ENCODE results near the gene PCSK6.
"Not testable (repeated sequence)": the region's sequence is repeated elsewhere in the genome, so short reads cannot be mapped to it uniquely, and the experiment has no call there.

PCSK6 gene

DNA sequence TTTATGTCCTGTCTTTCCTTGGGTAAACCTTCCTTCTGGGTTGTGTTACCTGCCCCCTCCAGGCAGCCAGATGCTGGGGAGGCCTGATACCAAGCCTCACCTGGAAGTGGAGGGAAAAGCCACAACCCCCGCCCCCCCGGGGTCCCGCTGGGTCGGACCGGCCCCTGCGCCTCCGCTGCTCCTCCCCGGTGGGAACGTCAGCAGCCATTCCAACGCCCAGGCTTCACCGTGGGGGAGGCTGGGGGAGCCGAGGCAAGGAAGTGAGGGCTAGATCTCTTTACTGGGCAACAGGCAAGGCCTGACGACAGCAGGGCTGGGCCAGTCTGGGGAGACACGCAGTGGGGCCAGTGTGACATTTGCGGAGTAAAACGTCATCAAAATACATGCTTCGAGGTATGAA is 141.5 kb downstream of the PCSK6 start:
- no peak overlapping the region for H3K9ac ChIP-seq (ENCODE audit: low read depth, low read length)
- no peak overlapping the region for H3K27ac ChIP-seq (ENCODE audit: low read length)
- no peaks in the 10 kb centered on the region for H3K36me3 ChIP-seq (ENCODE audit: insufficient read depth, low read depth, low read length)
- no peaks in the 10 kb centered on the region for H3K4me1 ChIP-seq (ENCODE audit: insufficient read depth, low read length)
- H3K27me3 ChIP-seq (ENCODE audit: insufficient read depth, low read length): no peaks in the 10 kb centered on the region
- H3K4me3 ChIP-seq (ENCODE audit: low read length): no peak overlapping the region
- H3K9me3 ChIP-seq (ENCODE audit: insufficient read depth, low read depth, low read length): no peaks in the 10 kb centered on the region

DNA sequence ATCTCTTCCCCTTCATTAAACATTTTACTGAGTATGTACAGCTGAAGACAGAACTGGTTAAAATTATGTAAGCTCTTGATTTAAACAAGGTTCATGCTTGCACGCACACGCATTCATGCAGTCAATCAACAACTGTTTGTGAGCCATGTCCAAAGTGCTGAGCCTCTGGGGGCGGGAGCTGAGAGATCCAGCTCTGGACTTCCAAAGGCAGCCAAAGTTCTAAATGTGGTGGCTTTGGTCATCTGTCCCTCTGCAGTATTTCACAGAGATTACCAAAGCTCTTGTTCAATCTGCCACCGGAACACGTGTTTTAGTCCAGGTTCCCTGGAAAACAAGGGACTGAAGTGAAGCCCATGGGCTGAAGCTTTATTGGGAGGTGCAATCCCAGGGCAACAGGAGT is 142.1 kb downstream of the PCSK6 start:
- H3K27me3 ChIP-seq (ENCODE audit: insufficient read depth, low read length): no peaks in the 10 kb centered on the region
- H3K4me3 ChIP-seq (ENCODE audit: low read length): no peak overlapping the region
- no peak overlapping the region for H3K27ac ChIP-seq (ENCODE audit: low read length)
- no peaks in the 10 kb centered on the region for H3K9me3 ChIP-seq (ENCODE audit: insufficient read depth, low read depth, low read length)
- no peaks in the 10 kb centered on the region for H3K4me1 ChIP-seq (ENCODE audit: insufficient read depth, low read length)
- no peaks in the 10 kb centered on the region for H3K36me3 ChIP-seq (ENCODE audit: insufficient read depth, low read depth, low read length)
- H3K9ac ChIP-seq (ENCODE audit: low read depth, low read length): no peak overlapping the region

DNA sequence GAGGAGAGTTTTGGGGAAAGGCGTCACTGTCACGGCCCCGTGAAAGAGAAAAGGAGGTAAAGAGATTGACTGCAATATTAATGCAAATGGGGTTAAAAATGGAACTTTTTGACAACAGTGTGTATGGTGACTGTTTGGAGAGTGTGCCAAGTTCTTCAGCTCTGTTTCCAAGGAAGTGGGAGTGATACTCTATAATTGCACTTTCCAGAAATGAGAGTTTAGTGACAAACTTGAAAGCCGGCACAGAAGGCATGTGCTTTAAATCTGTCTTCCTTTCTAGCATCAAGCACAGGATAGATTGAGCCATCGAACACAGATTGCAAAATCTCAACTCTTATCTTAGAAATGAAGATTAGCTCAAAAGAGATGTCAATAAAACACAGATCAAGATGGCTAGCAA is 142.6 kb downstream of the PCSK6 start:
- Histone ChIP-seq H3K9me3 (ENCODE audit: insufficient read depth, low read depth, low read length) (no peaks in the 10 kb centered on the region), H3K9ac (ENCODE audit: low read depth, low read length) (no peak overlapping the region), H3K27me3 (ENCODE audit: insufficient read depth, low read length) (no peaks in the 10 kb centered on the region), H3K4me1 (ENCODE audit: insufficient read depth, low read length) (no peaks in the 10 kb centered on the region), H3K4me3 (ENCODE audit: low read length) (no peak overlapping the region), H3K36me3 (ENCODE audit: insufficient read depth, low read depth, low read length) (no peaks in the 10 kb centered on the region), H3K27ac (ENCODE audit: low read length) (no peak overlapping the region)

DNA sequence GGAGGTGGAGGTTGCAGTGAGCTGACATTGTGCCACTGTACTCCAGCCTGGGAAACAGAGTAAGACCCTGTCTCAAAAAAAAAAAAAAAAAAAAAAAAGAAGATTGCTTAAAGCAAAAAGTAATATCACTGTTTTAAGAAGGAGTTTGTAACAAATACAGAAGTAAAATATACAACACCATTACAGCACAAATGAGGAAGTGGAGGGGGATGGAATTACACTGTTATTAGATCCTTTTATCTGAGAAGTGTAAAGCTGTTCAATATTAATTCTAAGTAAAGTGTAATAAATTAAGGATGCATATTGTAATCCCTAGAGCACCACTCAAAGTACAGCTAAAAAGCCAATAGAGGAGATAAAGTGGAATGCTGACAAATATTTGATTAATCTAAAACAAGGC is 147.5 kb downstream of the PCSK6 start:
- H3K9ac ChIP-seq (ENCODE audit: low read depth, low read length): no peak overlapping the region
- H3K4me3 ChIP-seq (ENCODE audit: low read length): no peak overlapping the region

DNA sequence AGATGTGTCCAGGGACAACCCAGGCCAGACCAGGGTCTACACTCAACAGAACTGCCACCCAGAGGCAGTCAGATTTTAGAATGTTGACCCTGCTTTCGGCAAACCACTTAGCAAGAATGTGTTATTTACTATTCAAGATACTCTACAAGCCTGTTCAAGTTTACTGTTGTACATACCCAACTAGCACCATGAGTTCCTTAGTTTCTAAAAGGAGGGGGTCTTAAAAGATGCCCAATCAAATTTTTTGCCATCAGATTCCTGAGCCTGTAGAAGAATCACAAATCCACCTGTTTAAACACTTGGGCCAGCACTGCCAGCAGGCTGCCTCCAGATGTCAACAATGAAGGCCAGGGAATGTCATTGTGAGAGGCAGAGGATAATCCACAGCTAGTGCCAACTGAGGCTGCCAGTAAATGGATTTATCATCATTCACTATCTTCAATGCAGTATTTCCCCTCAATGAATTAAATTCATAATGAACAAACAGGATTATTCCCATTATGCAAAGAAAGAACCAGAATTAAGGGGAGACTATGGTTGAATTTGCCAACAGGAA is 150.9 kb downstream of the PCSK6 start:
- Histone ChIP-seq H3K4me1 (ENCODE audit: insufficient read depth, low read length) (no peaks in the 10 kb centered on the region), H3K27ac (ENCODE audit: low read length) (no peak overlapping the region), H3K9ac (ENCODE audit: low read depth, low read length) (no peak overlapping the region), H3K27me3 (ENCODE audit: insufficient read depth, low read length) (0 out of 2 replicates have a peak, but pooled peaks cover 6% of the 10 kb centered on the region), H3K9me3 (ENCODE audit: insufficient read depth, low read depth, low read length) (peaks cover 9% of the 10 kb centered on the region; the same call in 1 of the 2 replicates), H3K36me3 (ENCODE audit: insufficient read depth, low read depth, low read length) (no peaks in the 10 kb centered on the region), H3K4me3 (ENCODE audit: low read length) (no peak overlapping the region)

More for the DNA sequence above, 147.5 kb downstream of the PCSK6 start:
- H3K27ac ChIP-seq (ENCODE audit: low read length): no peak overlapping the region
- no peaks in the 10 kb centered on the region for H3K27me3 ChIP-seq (ENCODE audit: insufficient read depth, low read length)
- no peaks in the 10 kb centered on the region for H3K9me3 ChIP-seq (ENCODE audit: insufficient read depth, low read depth, low read length)
- H3K36me3 ChIP-seq (ENCODE audit: insufficient read depth, low read depth, low read length): no peaks in the 10 kb centered on the region
- no peaks in the 10 kb centered on the region for H3K4me1 ChIP-seq (ENCODE audit: insufficient read depth, low read length)

DNA sequence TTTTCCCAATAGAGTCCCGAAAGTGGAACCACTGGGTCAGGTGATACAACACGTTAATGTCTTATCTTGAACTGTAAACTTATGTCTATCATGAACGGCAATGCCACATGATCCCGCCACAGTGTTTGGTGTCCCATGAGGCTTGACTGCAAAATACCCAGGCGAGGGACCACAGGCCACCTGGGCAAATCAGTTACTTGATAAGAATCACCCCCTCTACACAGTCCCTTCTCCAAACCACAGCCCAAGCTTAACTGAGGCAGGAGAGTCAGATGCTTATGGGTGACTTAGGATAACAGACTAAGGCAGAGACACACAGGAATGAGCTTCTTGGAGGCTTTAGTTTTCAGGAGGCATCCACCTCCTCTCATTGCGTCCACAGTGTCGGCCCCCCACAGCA is 151.5 kb downstream of the PCSK6 start:
- H3K9me3 ChIP-seq (ENCODE audit: insufficient read depth, low read depth, low read length): peaks cover 9% of the 10 kb centered on the region; the same call in 1 of the 2 replicates
- no peak overlapping the region for H3K27ac ChIP-seq (ENCODE audit: low read length)
- H3K4me1 ChIP-seq (ENCODE audit: insufficient read depth, low read length): no peaks in the 10 kb centered on the region
- no peak overlapping the region for H3K9ac ChIP-seq (ENCODE audit: low read depth, low read length)
- no peaks in the 10 kb centered on the region for H3K36me3 ChIP-seq (ENCODE audit: insufficient read depth, low read depth, low read length)
- H3K4me3 ChIP-seq (ENCODE audit: low read length): no peak overlapping the region
- 0 out of 2 replicates have a peak, but pooled peaks cover 6% of the 10 kb centered on the region for H3K27me3 ChIP-seq (ENCODE audit: insufficient read depth, low read length)

DNA sequence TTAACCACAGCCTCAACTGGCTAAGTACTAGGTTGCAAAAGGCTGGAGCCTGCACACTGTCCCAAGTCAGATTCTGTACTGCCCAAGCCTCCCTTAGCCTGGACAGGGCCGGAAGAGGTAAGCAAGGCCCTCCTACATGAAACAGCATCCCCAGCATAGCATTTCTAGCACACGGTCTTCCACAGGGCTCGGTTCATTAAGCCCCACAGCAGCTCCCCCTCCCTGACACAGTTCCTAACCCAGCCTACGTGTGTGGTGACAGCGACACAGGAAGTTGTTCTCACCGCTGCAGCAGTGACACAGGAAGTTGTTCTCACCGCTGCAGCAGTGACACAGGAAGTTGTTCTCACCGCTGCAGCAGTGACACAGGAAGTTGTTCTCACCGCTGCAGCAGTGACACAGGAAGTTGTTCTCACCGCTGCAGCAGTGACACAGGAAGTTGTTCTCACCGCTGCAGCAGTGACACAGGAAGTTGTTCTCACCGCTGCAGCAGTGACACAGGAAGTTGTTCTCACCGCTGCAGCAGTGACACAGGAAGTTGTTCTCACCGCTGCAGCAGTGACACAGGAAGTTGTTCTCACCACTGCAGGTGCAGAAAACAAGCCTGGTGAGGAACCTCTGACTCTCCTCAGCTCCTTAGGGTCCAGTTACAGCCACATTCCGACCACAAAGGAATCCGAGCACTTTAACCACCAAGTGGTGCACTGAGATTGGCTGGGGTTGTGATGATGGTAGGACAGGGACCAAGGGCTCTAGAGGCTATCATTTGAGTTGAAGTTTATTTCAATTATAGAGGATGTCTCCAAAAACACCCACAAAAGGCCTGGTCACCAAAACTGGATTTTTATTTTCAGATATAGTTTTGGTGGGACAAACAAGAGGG is 155.4 kb downstream of the PCSK6 start:
- peaks cover 24% of the 10 kb centered on the region for H3K27me3 ChIP-seq (ENCODE audit: insufficient read depth, low read length)
- H3K4me3 ChIP-seq (ENCODE audit: low read length); H3K9me3 ChIP-seq (ENCODE audit: insufficient read depth, low read depth, low read length); H3K36me3 ChIP-seq (ENCODE audit: insufficient read depth, low read depth, low read length); H3K9ac ChIP-seq (ENCODE audit: low read depth, low read length); H3K27ac ChIP-seq (ENCODE audit: low read length); H3K4me1 ChIP-seq (ENCODE audit: insufficient read depth, low read length): not testable (repeated sequence)

DNA sequence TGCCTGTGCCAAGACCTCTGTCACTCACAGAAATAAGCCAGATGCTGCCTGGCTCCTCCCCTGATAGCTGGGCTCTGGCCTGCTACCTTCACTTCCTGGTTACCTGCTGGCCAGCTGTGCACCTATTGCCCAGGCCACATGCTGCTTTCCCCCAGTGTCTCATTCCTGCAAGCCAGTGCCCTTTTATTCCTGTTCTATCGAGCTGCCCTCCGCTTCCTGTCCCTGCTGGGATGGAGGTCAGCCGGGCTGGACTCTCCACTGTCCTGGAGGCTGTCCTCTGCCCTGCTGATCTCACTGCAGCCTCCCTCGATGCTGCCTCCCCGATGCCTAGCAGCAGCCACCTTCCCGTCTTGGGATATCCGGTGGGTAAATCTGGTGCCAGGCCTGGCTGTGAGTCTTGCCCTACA is 157.4 kb downstream of the PCSK6 start:
- no peak overlapping the region for H3K9ac ChIP-seq (ENCODE audit: low read depth, low read length)
- H3K4me3 ChIP-seq (ENCODE audit: low read length): no peak overlapping the region
- no peaks in the 10 kb centered on the region for H3K4me1 ChIP-seq (ENCODE audit: insufficient read depth, low read length)
- peaks cover 24% of the 10 kb centered on the region for H3K27me3 ChIP-seq (ENCODE audit: insufficient read depth, low read length)
- H3K36me3 ChIP-seq (ENCODE audit: insufficient read depth, low read depth, low read length): no peaks in the 10 kb centered on the region
- no peak overlapping the region for H3K27ac ChIP-seq (ENCODE audit: low read length)
- peaks cover 9% of the 10 kb centered on the region; the same call in 1 of the 2 replicates for H3K9me3 ChIP-seq (ENCODE audit: insufficient read depth, low read depth, low read length)

DNA sequence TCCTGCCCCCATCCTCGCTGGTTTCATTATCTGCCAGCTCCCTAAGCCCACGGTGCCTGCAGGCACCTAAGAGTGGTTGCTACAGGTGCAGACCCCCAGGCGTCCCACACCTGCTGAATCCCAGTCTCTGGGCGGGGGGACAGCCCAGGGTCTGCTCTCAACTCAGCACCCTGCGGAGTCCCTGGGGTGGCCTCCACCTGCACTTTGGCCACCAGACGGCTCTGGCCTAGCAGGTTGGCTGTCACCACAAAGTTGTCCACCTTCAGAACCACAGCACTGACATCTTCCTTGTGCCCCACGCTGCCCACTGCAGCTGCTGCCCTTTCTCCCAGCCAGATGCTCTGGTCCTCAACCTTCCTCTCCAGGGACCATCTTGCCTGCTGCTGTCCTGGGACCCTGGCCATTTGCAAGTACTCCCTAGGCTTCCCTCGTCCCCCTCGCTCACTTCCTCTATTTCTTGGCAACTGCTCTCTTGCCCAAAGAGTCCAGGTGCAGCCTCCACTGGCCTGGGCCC is 159.6 kb downstream of the PCSK6 start:
- Histone ChIP-seq H3K36me3 (ENCODE audit: insufficient read depth, low read depth, low read length) (no peaks in the 10 kb centered on the region), H3K9me3 (ENCODE audit: insufficient read depth, low read depth, low read length) (peaks cover 7% of the 10 kb centered on the region; the same call in 1 of the 2 replicates), H3K9ac (ENCODE audit: low read depth, low read length) (no peak overlapping the region)

DNA sequence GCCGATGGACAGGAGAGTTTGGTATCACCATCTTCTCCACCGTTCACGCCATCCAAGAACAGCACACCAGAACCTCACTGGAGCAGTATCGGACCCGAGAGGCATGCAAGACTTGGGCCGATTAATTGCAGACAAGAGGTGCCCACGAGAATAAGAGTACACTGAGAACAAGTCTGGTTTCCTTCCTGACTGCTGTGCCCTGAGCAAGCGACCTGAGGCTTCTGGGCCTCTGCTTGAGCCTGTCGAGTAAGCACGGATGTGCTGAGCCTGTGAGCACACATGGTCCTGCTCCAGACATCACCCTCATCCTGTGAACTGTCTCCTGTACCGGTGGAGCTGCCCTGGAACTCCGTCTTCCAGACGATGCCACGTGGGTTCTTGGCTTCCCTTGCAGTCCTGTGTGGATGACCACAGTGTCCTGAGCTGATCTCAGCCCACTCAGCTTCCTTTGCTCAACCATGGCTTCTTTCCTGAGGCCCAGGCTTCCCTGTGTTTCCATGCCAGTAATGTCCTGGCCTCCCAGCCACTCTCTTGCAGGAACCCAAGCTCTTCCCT is 160.1 kb downstream of the PCSK6 start:
- no peak overlapping the region for H3K9ac ChIP-seq (ENCODE audit: low read depth, low read length)
- H3K4me3 ChIP-seq (ENCODE audit: low read length): no peak overlapping the region
- peaks cover 2% of the 10 kb centered on the region; the same call in 1 of the 2 replicates for H3K9me3 ChIP-seq (ENCODE audit: insufficient read depth, low read depth, low read length)

More for the DNA sequence above, 159.6 kb downstream of the PCSK6 start:
- Histone ChIP-seq H3K4me3 (ENCODE audit: low read length) (no peak overlapping the region), H3K27me3 (ENCODE audit: insufficient read depth, low read length) (peaks cover 18% of the 10 kb centered on the region), H3K27ac (ENCODE audit: low read length) (no peak overlapping the region), H3K4me1 (ENCODE audit: insufficient read depth, low read length) (no peaks in the 10 kb centered on the region)

DNA sequence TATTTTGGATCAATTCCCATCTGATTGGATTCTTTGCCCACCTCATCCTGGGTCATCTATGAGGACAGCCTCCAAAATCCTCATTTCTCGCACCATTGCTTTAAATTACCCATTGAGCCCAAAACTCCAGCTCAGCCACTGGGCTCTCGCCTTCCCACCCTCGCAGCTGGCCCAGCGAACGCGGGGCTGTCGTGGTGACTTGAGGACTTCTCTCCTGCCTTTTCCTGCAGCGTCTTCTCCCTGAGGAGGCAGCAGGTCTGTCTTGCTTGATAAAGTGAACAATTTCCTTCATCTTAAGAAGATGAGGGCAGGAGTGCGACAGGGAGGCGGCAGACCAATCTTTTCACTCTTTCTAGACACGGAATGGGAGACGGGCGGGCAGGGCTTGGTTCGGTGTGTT is 161.5 kb downstream of the PCSK6 start:
- H3K27ac ChIP-seq (ENCODE audit: low read length): no peak overlapping the region
- H3K4me3 ChIP-seq (ENCODE audit: low read length): no peak overlapping the region
- no peaks in the 10 kb centered on the region for H3K36me3 ChIP-seq (ENCODE audit: insufficient read depth, low read depth, low read length)
- no peaks in the 10 kb centered on the region for H3K9me3 ChIP-seq (ENCODE audit: insufficient read depth, low read depth, low read length)
- H3K4me1 ChIP-seq (ENCODE audit: insufficient read depth, low read length): no peaks in the 10 kb centered on the region
- no peak overlapping the region for H3K9ac ChIP-seq (ENCODE audit: low read depth, low read length)
- peaks cover 18% of the 10 kb centered on the region for H3K27me3 ChIP-seq (ENCODE audit: insufficient read depth, low read length)

More for the DNA sequence above, 160.1 kb downstream of the PCSK6 start:
- Histone ChIP-seq H3K4me1 (ENCODE audit: insufficient read depth, low read length) (no peaks in the 10 kb centered on the region), H3K27me3 (ENCODE audit: insufficient read depth, low read length) (peaks cover 18% of the 10 kb centered on the region), H3K36me3 (ENCODE audit: insufficient read depth, low read depth, low read length) (no peaks in the 10 kb centered on the region), H3K27ac (ENCODE audit: low read length) (no peak overlapping the region)
